HFFc6 (cell line): ENCODE measurements around the gene RMI1. TPM values are rescaled to one million over a fixed set of nuclear protein-coding genes. Genes with fewer than 3 reads are reported as not detected.

Experiments
- DNase-seq: peaks from one replicate; pipeline ENCODE4 v3.0.0-alpha.2; 2018
- H3K27ac Mint-ChIP-seq: 2 replicates; pipeline ENCODE4 v1.8.0; 2020; ENCODE audit warnings: mild to moderate bottlenecking, mixed read lengths
- H3K27me3 Mint-ChIP-seq: 2 replicates; pipeline ENCODE4 v1.8.0; 2021; ENCODE audit warnings: mild to moderate bottlenecking, moderate library complexity, mixed read lengths; ENCODE audit not compliant: insufficient read depth
- H3K36me3 Mint-ChIP-seq: 2 replicates; pipeline ENCODE4 v1.8.0; 2021; ENCODE audit warnings: low read depth, mixed read lengths
- H3K4me1 Mint-ChIP-seq: 2 replicates; pipeline ENCODE4 v1.8.0; 2020; ENCODE audit warnings: low read depth, mixed read lengths
- H3K4me3 Mint-ChIP-seq: 2 replicates; pipeline ENCODE4 v1.8.0; 2020; ENCODE audit warnings: mild to moderate bottlenecking, moderate library complexity, mixed read lengths
- H3K9me3 Mint-ChIP-seq: 2 replicates; pipeline ENCODE4 v1.8.0; 2020; ENCODE audit warnings: mild to moderate bottlenecking, mixed read lengths
- long read RNA-seq: library from polyadenylated mRNA; unstranded; transcript quantifications from one replicate; pipeline ENCODE4 v2.0.0, GENCODE V29; 2019
- total RNA-seq, 6 experiments: library from RNA; stranded (reverse); fragmentation: NEBNext Ultra II Directional; extraction: Animal tissue kit (Norgen Biotek cat#: 25700); gene quantifications; 2 replicates in 1 of 6; 3 replicates in 5 of 6; pipeline ENCODE4 v1.2.3, GENCODE V29; 2021
- TF ChIP-seq, protein P1 (sequence below): fragments of 200-600 bp; sonication (generic); IDR thresholded peaks from 2 replicates; pipeline ENCODE4 v1.5.0; 2021; ENCODE audit warnings: antibody characterized with exemption, mild to moderate bottlenecking

Gene RMI1
- 10 to 100 TPM in 5 of 6 experiments, 1 to 10 TPM in 1; 8.2 to 13.4 (median 12.2) TPM for total RNA-seq
- long read RNA-seq, partial matches to known transcripts = 0 of 6 reads
- long read RNA-seq, other reads (novel, unspliced or antisense) = 5 of 6 reads

DNA sequence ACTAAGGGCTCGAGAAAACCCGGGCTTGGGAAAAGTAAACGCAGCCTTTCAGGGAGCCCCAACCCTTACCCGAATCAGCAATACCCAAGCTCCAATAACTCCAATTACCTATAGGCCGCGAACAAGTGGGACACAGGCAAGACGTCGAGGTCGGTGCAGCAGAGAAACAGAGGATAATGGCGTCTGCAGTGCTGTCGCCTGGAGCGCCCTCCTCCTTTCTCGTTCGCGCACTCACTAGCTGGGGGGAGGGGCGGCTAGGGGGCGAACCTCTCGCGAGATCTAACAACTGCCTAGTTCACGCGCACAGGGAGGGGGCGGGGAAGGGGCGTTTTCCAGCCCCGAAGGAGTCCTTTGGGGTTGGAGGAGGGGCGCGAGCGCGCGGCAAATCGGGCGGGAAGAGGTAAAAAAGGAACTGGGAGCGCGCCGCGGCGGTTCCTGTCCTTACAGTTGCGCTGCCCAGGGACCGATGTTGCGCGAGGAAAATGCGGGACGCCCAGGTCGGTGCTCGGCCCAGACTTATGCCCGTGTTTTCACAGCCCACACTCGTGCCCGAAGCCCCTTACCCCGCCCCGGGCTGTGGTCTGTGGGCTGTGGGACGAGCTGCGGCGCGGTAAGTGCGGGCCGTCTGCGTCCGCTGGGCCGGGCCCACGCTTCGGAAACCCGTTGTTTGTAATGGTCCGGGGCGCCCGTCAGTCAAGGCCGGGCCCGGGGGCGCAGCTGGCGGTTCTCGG is at the start of gene RMI1:
TSS of gene RMI1 (plus strand) at position 411 of the 731 bp plus-strand sequence. CDS start 20,182 bp downstream, outside the sequence.
- Mint-ChIP-seq H3K9me3 (no peaks in the 10 kb centered on the region), H3K36me3 (peaks cover 42% of the 10 kb centered on the region), H3K27ac (peak within 1 kb of the TSS; percentile 99), H3K4me3 (peak within 1 kb of the TSS; percentile 98), H3K4me1 (peaks cover 45% of the 10 kb centered on the region), H3K27me3 (peaks cover 16% of the 10 kb centered on the region)
- TF ChIP-seq, protein P1, sequence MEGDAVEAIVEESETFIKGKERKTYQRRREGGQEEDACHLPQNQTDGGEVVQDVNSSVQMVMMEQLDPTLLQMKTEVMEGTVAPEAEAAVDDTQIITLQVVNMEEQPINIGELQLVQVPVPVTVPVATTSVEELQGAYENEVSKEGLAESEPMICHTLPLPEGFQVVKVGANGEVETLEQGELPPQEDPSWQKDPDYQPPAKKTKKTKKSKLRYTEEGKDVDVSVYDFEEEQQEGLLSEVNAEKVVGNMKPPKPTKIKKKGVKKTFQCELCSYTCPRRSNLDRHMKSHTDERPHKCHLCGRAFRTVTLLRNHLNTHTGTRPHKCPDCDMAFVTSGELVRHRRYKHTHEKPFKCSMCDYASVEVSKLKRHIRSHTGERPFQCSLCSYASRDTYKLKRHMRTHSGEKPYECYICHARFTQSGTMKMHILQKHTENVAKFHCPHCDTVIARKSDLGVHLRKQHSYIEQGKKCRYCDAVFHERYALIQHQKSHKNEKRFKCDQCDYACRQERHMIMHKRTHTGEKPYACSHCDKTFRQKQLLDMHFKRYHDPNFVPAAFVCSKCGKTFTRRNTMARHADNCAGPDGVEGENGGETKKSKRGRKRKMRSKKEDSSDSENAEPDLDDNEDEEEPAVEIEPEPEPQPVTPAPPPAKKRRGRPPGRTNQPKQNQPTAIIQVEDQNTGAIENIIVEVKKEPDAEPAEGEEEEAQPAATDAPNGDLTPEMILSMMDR = peak; percentile 41; the same call in 1 of the 2 replicates
- peak; percentile 94 for DNase-seq

DNA sequence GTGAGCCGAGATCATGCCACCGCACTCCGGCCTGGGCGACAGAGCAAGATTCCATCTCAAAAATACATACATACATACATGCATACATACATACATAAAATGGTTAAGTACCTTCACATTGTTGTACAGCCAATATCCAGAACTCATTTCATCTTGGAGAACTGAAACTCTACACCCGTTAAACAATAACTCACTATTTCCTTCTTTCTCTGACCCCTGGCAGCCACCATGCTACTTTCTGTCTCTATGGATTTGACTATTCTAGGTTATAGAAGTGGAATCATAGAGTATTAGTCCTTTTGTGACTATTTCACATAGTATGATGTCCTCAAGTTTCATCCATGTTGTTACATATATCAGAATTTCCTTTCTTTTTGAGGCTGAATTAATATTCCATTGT is 49.7 kb upstream of the RMI1 start:
- Mint-ChIP-seq H3K4me3 (no peak overlapping the region), H3K36me3 (no peaks in the 10 kb centered on the region), H3K4me1 (peaks cover 30% of the 10 kb centered on the region), H3K9me3 (no peaks in the 10 kb centered on the region), H3K27me3 (peaks cover 4% of the 10 kb centered on the region; the same call in 1 of the 2 replicates), H3K27ac (no peak overlapping the region)
- no peak for DNase-seq
- TF ChIP-seq, protein P1 = no peak

DNA sequence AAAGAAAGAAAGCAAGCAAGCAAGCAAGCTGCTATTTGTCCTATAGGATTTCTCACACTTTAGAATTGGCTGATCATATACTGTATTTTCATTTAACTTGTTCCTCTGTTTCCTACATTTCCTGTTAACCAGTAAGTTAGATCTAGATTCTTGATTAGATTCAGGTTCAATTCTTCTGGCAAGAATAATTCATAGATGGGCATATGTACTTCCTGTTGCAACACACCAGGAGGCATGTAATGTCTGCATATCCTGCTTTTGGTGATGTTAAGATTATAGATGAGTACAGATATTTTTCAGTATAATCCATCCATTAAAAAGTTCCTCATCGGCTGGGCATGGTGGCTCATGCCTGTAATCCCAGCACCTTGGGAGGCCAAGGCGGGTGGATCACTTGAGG is 48.6 kb upstream of the RMI1 start:
- no peaks in the 10 kb centered on the region for H3K9me3 Mint-ChIP-seq
- DNase-seq = no peak
- no peak overlapping the region for H3K4me3 Mint-ChIP-seq
- peaks cover 41% of the 10 kb centered on the region for H3K4me1 Mint-ChIP-seq
- peaks cover 4% of the 10 kb centered on the region; the same call in 1 of the 2 replicates for H3K27me3 Mint-ChIP-seq
- H3K27ac Mint-ChIP-seq = no peak overlapping the region
- TF ChIP-seq, protein P1 = no peak
- H3K36me3 Mint-ChIP-seq = no peaks in the 10 kb centered on the region

DNA sequence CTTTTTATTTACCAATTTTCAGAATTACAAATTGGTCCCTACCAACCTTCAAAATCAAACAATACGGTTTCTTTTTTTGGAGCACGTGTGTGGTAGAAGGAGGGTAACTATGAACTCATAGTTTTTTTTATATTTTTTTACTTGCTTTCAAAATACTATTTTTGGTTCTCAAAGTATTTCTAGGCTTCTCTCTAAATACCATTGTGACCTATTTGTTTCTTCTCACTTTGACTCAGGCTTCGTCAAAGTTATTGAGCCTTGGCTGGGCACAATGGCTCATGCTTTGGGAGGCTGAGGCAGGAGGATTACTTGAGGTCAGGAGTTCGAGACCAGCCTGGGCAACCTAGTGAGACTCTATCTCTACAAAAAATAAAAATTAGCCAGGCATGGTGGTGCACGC is 47.8 kb upstream of the RMI1 start:
- Mint-ChIP-seq H3K27me3 (peaks cover under 1% of the 10 kb centered on the region; the same call in 1 of the 2 replicates), H3K4me3 (no peak overlapping the region), H3K9me3 (no peaks in the 10 kb centered on the region), H3K27ac (no peak overlapping the region), H3K4me1 (peaks cover 41% of the 10 kb centered on the region), H3K36me3 (no peaks in the 10 kb centered on the region)
- DNase-seq = no peak
- TF ChIP-seq, protein P1 = no peak

DNA sequence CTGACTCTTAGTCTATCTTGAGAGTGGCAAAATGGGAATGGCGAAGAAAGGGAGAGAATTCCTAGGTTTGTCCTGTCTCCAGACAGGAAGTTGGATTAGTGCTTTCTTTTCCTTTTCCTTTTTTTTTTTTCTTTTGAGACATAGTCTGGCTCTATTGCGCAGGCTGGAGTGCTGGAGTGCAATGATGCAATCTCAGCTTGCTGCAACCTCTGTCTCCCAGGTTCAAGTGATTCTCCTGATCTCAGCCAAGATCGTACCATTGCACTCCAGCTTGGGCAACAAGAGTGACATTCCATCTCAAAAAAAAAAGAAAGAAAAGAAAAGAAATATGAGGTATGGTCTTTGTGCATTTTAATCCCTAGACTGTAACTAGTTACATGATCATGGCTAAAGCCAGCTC is 46.8 kb upstream of the RMI1 start:
- H3K27ac Mint-ChIP-seq = no peak overlapping the region

More for the DNA sequence above, 46.8 kb upstream of the RMI1 start:
- DNase-seq = no peak
- no peak overlapping the region for H3K4me3 Mint-ChIP-seq
- H3K9me3 Mint-ChIP-seq = no peaks in the 10 kb centered on the region
- TF ChIP-seq, protein P1 = no peak
- no peaks in the 10 kb centered on the region for H3K36me3 Mint-ChIP-seq
- H3K27me3 Mint-ChIP-seq = no peaks in the 10 kb centered on the region
- H3K4me1 Mint-ChIP-seq = peaks cover 41% of the 10 kb centered on the region
